HG02870 (cell line): ENCODE data around the gene ITGB6.

Source experiments
- ATAC-seq: cut with Tn5 transposase; IDR thresholded peaks from one replicate; pipeline ENCODE4 v1.9.1; 2021; ENCODE audit warnings: mild to moderate bottlenecking, moderate library complexity; ENCODE audit not compliant: unreplicated experiment

Gene ITGB6

GRCh38 chr2:160199683-160200389 lies at the start of gene ITGB6:
ITGB6 (minus strand) TSS chr2:160200272; CDS start chr2:160200063, 209 bp downstream.
- no peak for ATAC-seq

- ATAC-seq, result no peak
Measured at GRCh38 chr2:160247296-160248035, 47.4 kb upstream of the ITGB6 start.

- ATAC-seq, result no peak
Measured at GRCh38 chr2:160246356-160246755, 46.3 kb upstream of the ITGB6 start.

- ATAC-seq, result no peak
Measured at GRCh38 chr2:160245614-160246155, 45.6 kb upstream of the ITGB6 start.

GRCh38 chr2:160242893-160243564 lies 43.0 kb upstream of the ITGB6 start:
- ATAC-seq, result no peak

GRCh38 chr2:160241251-160242137 lies 41.4 kb upstream of the ITGB6 start:
- ATAC-seq, result no peak

- no peak for ATAC-seq
Measured at GRCh38 chr2:160239436-160239835, 39.4 kb upstream of the ITGB6 start.

- no peak for ATAC-seq
Measured at GRCh38 chr2:160238392-160238791, 38.3 kb upstream of the ITGB6 start.

GRCh38 chr2:160232905-160233475 lies 32.9 kb upstream of the ITGB6 start:
- no peak for ATAC-seq

GRCh38 chr2:160229591-160229990 lies 29.5 kb upstream of the ITGB6 start:
- no peak for ATAC-seq

- ATAC-seq, result no peak
Measured at GRCh38 chr2:160228141-160228917, 28.3 kb upstream of the ITGB6 start.

GRCh38 chr2:160227293-160227915 lies 27.3 kb upstream of the ITGB6 start:
- ATAC-seq, result no peak

- ATAC-seq, result no peak
Measured at GRCh38 chr2:160226367-160226766, 26.3 kb upstream of the ITGB6 start.

- ATAC-seq, result no peak
Measured at GRCh38 chr2:160225722-160226121, 25.6 kb upstream of the ITGB6 start.

- peak; percentile 17 for ATAC-seq
Measured at GRCh38 chr2:160224507-160224906, 24.4 kb upstream of the ITGB6 start.

- ATAC-seq, result peak; percentile 96
Measured at GRCh38 chr2:160224060-160224459, 24.0 kb upstream of the ITGB6 start.

GRCh38 chr2:160223560-160223959 lies 23.5 kb upstream of the ITGB6 start:
- ATAC-seq, result no peak

- ATAC-seq, result no peak
Measured at GRCh38 chr2:160222546-160223283, 22.6 kb upstream of the ITGB6 start.
